ENCODE data around the gene NPTX1.

NPTX1 gene

DNA sequence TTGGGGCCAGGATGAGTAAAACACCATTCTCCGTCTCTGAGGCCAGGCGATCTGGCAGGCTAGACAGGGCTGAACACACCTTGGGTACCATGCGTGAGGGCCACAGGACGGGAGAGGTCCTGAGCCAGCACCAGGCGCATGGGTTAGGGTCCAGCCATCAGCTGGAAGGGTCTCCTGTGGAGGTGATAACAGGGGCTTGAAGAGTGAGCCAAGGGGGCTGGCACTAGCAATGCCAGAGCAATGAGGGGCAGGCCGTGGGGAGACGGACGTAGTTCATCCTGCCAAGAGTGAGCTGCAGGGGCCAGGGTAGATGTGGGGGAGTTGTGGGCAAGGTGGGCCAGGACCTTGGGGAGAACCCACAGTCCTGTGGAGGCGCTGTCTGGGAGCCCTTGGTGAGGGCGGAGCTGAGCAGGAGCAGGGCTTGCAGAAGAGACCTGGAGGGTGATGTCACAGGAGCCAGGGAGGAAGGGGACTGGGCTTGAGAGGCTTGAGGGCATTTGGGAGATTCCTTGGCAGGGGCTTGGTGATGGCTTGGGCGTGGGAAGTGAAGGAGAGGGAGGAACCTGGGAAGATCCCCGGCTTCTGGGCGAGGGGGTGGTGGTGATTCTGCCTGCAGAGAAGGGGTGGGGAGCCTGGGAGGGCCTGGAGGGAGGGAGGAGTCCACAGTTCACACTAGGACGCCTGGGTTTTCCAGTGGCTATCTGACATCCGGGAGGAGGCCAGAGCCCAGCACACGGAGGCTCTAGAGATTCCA is 6.3 kb upstream of the NPTX1 start:
- in situ Hi-C loops (cut with MboI; ENCODE audit: low pct_unique_long_range_greater_than_20kb, low sequenced_read_pairs): no loop called here

DNA sequence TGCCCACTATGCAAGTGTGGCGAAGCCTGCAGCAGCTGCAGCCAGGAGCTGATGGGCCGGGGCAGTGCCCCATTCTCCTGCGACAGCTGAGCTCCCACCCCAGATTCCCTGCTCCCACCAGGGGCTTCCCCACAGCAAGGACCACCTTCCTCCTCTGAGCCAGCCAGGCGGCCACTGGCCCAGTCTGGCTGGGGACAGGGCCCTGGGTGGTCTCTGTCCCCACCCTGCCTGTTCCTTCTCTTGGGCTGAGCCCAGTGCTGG is 5.6 kb upstream of the NPTX1 start:
- DNase-seq: no peak
- in situ Hi-C loops (cut with MboI; ENCODE audit: low pct_unique_long_range_greater_than_20kb, low sequenced_read_pairs): no loop called here

More for the DNA sequence above, 6.3 kb upstream of the NPTX1 start:
- no peak for DNase-seq

DNA sequence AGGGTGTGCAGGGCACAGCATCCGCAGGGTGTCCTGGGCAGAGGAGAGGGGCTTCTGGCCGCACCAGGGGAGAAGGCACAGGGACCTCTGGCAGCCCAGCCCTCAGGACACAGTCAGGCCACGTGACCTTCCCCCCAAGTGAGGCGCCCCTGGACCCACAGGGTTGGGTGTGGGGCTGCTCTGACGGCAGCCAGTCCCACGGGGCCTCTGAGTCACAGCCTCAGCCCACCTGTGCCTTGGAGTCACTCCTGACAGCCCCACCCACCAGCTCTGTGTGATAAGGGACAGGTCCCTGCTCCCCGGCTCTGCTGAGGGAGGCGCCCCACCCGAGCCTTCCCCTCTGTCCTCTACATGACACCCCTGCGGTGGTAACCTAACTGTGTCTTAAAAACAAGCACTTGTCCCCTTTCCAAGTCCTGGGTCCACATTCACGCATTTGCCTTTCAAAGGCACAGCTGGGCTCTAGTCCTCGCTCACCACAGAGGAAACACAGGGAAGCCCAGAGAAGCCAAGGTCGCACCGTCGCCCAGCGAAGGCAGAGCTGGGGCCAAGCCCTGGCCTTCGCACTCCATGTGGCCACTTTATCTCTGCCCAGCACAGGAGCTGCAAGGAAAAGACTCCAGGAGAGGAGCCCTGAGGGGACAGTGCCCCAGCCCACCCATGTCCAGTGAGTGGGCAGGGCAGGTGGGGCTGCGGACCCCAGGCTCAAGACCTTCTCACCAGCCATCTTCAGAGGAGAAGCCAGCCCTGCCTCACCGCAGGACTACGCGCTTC is 5.1 kb upstream of the NPTX1 start:
- DNase-seq: no peak
- in situ Hi-C loops (cut with MboI; ENCODE audit: low pct_unique_long_range_greater_than_20kb, low sequenced_read_pairs): no loop called here

- no peak for DNase-seq
- in situ Hi-C loops (cut with MboI; ENCODE audit: low pct_unique_long_range_greater_than_20kb, low sequenced_read_pairs): no loop called here
Measured at GRCh38 chr17:80480248-80480647, 3.8 kb upstream of the NPTX1 start.

GRCh38 chr17:80479246-80479566 is 2.8 kb upstream of the NPTX1 start:
- DNase-seq: no peak
- in situ Hi-C loops (cut with MboI; ENCODE audit: low pct_unique_long_range_greater_than_20kb, low sequenced_read_pairs): no loop called here

DNA sequence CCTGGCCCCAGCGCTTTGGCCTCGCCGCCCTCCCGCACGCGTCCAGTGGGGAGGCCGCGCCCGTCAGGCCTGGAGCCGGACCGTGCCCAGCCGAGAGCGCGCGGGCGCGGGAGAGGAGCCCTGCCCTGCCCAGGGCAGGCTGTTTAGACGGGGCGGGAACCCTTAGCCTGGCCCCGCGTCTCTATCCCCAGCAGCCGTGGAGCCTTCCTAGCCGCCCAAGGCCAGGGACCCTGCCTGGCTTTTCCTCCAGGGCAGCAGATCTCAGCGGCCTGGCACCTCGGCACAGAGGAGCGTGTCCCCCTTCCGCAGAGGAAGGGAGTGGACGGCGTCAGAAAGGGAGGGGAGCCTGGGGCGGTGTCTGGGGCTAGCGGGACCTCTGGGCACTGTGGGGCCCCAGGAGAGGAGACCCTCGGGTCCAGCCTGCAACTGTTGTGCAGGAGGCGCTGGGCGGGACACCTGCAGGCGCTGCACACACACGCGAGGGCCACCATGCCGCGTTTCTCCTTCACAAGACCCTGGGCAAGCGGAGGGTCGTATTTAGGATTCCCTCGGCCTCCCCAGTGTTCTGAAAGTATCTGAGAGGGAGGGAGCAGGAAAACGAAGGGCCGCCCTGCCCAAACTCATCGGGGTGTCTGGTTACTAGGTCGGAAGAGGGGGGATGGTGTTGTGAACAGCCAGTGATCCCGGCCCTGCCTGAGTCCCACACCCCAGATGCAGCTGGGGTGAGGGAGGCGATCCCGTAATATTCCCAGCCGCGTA is 2.3 kb upstream of the NPTX1 start:
- in situ Hi-C loops (cut with MboI; ENCODE audit: low pct_unique_long_range_greater_than_20kb, low sequenced_read_pairs): no loop called here
- no peak for DNase-seq

- in situ Hi-C loops (cut with MboI; ENCODE audit: low pct_unique_long_range_greater_than_20kb, low sequenced_read_pairs): no loop called here
- DNase-seq: no peak
Measured at GRCh38 chr17:80477647-80478478, 1.5 kb upstream of the NPTX1 start.

GRCh38 chr17:80476877-80477646 is 655 bp upstream of the NPTX1 start:
- no peak for DNase-seq
- in situ Hi-C loops (cut with MboI; ENCODE audit: low pct_unique_long_range_greater_than_20kb, low sequenced_read_pairs): no loop called here

- in situ Hi-C loops (cut with MboI; ENCODE audit: low pct_unique_long_range_greater_than_20kb, low sequenced_read_pairs): no loop called here
- DNase-seq: no peak
Measured at GRCh38 chr17:80474961-80475909, 1.2 kb downstream of the NPTX1 start.

DNA sequence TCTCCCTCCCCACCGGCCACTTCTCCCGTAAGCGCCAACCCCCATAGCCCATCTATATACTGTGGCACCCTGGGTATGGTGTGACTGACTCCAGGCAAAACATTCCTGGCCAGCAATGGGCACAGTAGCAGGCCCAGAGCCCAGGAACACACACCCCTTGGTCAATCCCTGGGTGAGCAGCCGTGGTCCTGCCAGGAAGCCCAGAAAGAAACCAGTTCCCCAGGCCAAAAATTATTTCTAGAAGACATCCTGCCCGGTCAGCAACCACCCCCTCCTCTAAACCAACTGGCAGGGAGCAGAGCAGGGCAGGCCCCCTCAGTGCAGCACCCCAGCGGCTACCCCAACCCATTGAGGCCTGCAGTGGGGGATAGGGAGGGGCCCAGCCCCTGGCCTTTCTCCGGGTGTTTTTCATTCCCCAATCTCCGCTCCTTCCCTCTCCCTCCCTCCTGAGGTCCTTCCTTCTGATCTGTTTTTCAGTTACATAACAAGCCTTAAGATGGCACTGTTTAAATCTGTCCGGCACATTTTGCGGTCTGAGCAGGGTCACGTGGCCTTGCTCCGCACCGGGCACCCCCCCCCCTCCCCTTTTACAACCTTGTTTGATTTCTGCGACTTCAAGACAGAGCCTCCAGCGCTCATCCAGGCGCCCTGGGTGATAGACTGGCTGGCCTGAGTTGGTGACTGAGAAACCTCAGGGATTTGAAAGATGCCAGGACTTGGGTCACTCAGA is 2.0 kb downstream of the NPTX1 start:
- in situ Hi-C loops (cut with MboI; ENCODE audit: low pct_unique_long_range_greater_than_20kb, low sequenced_read_pairs): no loop called here
- peak; percentile 88 for DNase-seq

GRCh38 chr17:80473701-80474100 is 2.7 kb downstream of the NPTX1 start:
- in situ Hi-C loops (cut with MboI; ENCODE audit: low pct_unique_long_range_greater_than_20kb, low sequenced_read_pairs): no loop called here
- no peak for DNase-seq

DNA sequence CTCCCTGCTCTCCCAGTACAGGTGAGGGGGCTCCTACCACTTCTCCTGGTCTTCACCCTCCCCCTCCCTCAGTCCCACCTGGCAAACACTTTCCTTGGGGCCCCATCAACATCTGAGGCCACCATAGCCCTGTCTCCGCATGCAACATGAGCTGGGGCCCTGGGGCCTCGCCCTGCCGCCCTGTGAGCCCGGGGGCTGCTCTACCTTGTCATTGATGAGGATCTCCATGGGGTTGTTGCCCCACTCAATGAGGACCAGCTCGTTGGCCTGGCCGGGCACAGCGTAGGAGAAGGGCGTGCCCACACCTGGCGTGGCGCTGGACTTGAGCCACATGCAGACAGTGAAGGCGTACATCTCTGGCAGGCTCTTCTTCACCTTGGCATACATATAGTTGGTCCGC is 3.4 kb downstream of the NPTX1 start:
- in situ Hi-C loops (cut with MboI; ENCODE audit: low pct_unique_long_range_greater_than_20kb, low sequenced_read_pairs): no loop called here

DNA sequence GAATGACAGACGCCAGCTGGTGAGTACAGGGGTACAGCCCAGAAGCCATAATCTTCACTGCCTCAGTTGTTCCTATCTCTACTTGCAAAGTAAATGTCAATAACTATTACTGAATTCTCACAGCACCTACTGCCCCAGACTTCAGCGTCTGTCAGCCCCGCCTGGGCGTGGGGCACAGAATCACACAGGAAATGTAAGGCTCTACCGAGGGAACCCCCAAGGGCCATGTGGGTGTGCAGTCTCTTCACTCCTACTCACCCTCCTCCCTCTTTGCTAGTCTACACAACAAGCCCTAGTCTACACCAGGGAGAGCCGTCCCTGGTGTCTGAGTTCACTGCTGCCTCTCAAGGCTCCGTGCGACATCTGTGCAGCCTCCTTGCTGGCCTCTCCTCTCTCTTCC is 4.5 kb downstream of the NPTX1 start:
- no peak for DNase-seq
- in situ Hi-C loops (cut with MboI; ENCODE audit: low pct_unique_long_range_greater_than_20kb, low sequenced_read_pairs): no loop called here

More for the DNA sequence above, 3.4 kb downstream of the NPTX1 start:
- no peak for DNase-seq

DNA sequence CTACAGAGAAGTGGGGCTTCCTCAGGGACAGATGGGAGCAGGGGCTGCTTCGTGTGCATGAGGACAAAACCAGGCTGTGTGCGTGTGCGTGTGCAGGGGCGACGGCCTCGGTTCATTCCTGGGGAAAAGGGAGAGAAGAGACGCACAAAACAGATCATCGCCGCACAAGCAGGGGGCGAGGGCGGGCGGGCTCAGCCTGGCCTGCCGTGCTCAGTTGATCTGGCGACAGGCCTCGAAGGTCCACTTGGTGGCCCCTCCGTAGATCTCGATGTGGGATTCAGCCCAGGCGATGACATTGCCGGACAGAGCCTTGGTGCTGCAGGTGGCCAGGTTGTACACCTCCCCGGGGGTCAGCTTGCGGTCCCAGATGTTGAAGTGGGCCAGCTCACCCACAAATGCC is 5.8 kb downstream of the NPTX1 start:
- DNase-seq: no peak
- in situ Hi-C loops (cut with MboI; ENCODE audit: low pct_unique_long_range_greater_than_20kb, low sequenced_read_pairs): no loop called here

DNA sequence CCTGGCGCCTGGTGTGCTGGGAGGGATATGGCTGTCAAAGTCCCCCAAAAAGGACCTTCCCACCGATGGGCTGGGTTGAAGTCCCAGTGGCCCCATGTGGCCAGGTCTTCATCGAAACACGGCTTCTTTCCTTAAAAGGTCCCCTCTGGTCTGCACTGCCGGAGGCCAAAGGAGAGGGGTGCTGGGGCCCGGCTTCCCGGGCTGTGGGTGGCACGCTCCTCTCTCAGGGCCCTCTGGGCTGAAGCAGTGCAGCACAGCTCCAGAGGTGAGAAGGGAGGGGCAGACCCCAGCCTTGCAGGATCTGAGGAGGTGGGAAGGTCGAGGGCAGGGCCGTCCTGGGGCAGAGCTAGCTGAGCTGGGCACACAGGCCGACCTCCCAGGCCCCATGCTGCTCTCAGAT is 6.7 kb downstream of the NPTX1 start:
- DNase-seq: no peak
- in situ Hi-C loops (cut with MboI; ENCODE audit: low pct_unique_long_range_greater_than_20kb, low sequenced_read_pairs): no loop called here

DNA sequence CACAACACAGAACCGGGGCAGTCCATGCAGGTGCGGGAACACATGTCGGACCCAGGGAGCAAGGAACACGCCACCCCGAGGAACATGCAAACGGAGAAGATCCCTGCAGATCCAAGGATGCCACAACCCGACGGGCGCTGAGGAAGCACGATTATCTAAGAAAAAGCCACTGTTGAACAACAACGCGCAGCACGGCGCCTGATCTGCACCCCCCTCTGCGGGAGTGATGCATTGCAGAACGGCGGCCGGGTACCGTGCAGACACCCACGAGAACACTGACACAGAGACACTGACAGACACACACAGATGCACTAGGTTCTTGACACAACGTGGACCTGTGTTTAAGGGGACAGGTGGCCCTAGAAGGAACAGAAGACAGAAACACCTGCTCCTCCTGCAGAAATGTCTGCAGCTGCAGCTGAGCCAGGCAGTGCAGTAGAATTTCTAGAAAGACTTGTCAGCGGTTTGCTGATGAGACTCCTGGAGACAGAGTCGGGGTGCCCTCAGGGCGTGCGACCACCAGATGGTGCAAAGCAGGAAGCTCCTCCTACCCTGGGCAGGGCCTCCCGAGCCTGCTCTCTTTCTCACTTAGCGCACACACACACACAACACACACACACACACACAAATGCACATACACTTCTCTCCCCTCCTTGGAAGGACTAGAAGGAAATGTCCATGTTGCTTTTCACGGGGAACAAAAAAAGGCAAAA is 7.5 kb downstream of the NPTX1 start:
- in situ Hi-C loops (cut with MboI; ENCODE audit: low pct_unique_long_range_greater_than_20kb, low sequenced_read_pairs): no loop called here
- DNase-seq: no peak

GRCh38 chr17:80468242-80468641 is 8.2 kb downstream of the NPTX1 start:
- in situ Hi-C loops (cut with MboI; ENCODE audit: low pct_unique_long_range_greater_than_20kb, low sequenced_read_pairs): no loop called here
- DNase-seq: no peak
